Measurements from ENCODE around the gene METTL8.

Gene METTL8

GRCh38 chr2:171322928-171323327 lies 110.9 kb downstream of the METTL8 start:
- no peak for TF ChIP-seq CTCF (conservative IDR thresholded peaks at IDR 0.05)
- H3K27ac ChIP-seq, result no peak overlapping the region

- TF ChIP-seq CTCF (conservative IDR thresholded peaks at IDR 0.05), result no peak
- no peak for TF ChIP-seq ZFX (IDR thresholded peaks at IDR 0.05)
- no peak overlapping the region for H3K27ac ChIP-seq
These were observed 113.1 kb downstream of the METTL8 start for GRCh38 chr2:171320731-171321130.

- no peak for TF ChIP-seq ZFX (IDR thresholded peaks at IDR 0.05)
- TF ChIP-seq CTCF (conservative IDR thresholded peaks at IDR 0.05), result no peak
- H3K27ac ChIP-seq, result no peak overlapping the region
These were observed 113.6 kb downstream of the METTL8 start for GRCh38 chr2:171320208-171320621.

GRCh38 chr2:171319164-171319810 lies 114.5 kb downstream of the METTL8 start:
- H3K27ac ChIP-seq, result no peak overlapping the region
- TF ChIP-seq CTCF (conservative IDR thresholded peaks at IDR 0.05) (no peak), ZFX (IDR thresholded peaks at IDR 0.05) (no peak)

- no peak overlapping the region for H3K27ac ChIP-seq
- TF ChIP-seq CTCF (conservative IDR thresholded peaks at IDR 0.05) (no peak), ZFX (IDR thresholded peaks at IDR 0.05) (no peak)
These were observed 115.3 kb downstream of the METTL8 start for GRCh38 chr2:171318463-171318934.

GRCh38 chr2:171317492-171318125 lies 116.2 kb downstream of the METTL8 start:
- 0 out of 2 replicates have a peak overlapping the region, but pooled peaks have one; percentile 8 for H3K27ac ChIP-seq

More at GRCh38 chr2:171317492-171318125, 116.2 kb downstream of the METTL8 start:
- TF ChIP-seq ZFX (IDR thresholded peaks at IDR 0.05), result no peak
- no peak for TF ChIP-seq CTCF (conservative IDR thresholded peaks at IDR 0.05)
